Measurements from ENCODE around the gene PCDHGA1.

DNA sequence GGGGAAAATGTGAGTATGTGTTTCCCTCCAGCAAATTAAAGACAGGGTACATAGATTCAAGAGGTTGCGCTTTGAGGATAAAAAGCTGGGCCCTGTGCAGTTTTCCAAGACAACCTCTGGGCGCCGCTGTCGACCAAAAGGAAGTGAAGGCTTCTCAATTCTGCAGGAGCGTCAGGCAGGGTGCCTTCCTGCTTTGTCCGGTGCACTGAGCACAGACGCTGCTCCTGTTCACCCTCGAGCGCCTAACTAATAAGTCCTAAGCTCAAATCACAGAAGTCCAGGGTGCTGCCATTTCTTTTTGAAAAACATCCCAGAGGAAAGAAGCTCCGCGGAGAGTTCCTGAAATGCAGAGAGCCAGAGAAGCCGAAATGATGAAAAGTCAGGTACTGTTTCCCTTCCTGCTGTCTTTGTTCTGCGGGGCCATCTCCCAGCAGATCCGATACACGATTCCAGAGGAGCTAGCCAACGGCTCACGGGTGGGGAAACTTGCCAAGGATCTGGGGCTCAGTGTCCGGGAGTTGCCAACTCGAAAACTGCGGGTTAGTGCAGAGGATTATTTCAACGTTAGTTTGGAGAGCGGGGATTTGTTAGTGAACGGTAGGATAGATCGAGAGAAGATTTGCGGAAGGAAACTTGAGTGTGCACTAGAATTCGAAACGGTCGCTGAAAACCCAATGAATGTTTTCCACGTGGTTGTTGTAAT lies 19.8 kb downstream of the PCDHGA1 start, which contains the start of gene PCDHGB1:
- TF ChIP-seq, protein P1, sequence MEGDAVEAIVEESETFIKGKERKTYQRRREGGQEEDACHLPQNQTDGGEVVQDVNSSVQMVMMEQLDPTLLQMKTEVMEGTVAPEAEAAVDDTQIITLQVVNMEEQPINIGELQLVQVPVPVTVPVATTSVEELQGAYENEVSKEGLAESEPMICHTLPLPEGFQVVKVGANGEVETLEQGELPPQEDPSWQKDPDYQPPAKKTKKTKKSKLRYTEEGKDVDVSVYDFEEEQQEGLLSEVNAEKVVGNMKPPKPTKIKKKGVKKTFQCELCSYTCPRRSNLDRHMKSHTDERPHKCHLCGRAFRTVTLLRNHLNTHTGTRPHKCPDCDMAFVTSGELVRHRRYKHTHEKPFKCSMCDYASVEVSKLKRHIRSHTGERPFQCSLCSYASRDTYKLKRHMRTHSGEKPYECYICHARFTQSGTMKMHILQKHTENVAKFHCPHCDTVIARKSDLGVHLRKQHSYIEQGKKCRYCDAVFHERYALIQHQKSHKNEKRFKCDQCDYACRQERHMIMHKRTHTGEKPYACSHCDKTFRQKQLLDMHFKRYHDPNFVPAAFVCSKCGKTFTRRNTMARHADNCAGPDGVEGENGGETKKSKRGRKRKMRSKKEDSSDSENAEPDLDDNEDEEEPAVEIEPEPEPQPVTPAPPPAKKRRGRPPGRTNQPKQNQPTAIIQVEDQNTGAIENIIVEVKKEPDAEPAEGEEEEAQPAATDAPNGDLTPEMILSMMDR (IDR thresholded peaks at IDR 0.05; ENCODE audit: low read depth, low read length, poor library complexity, severe bottlenecking) = peak; percentile 74
- no peak for TF ChIP-seq EZH2phosphoT487 (IDR thresholded peaks at IDR 0.05; ENCODE audit: borderline replicate concordance, low read length)

Measured in DOHH2 (cell line).